ENCODE results near the gene IPO9. TPM values are rescaled to one million over a fixed set of nuclear protein-coding genes. Genes with fewer than 3 reads are reported as not detected.

The IPO9 gene
- total RNA-seq, 4 donors from 2014 or later, result 10.1 to 17.2 (median 12.3) TPM

DNA sequence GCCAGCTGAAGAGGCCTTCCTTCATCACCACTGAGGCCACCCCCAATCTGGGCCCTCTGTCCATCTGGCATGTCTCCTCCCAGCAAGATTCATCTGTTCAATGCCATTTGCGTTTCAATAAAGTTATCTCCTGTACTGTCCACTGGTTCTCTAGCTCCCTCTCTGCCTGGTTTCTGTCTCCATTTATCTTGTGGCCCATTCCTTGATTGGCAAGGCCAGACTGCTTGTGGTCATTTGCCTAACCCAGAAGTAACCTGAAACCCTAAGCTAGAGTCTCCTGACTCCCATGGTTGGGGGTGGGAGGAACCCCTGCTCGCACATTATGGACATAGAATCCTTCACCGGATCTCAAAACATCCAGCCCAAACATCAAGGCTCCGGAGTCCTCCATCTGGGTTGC lies 2.1 kb upstream of the IPO9 start:
- no peak overlapping the region for H3K27ac ChIP-seq
- no peak for DNase-seq
- H3K36me3 ChIP-seq, result peaks cover 0 to 13% (median 0%) of the 10 kb centered on the region in 3 donors
- WGBS, 2 donors, result 72 to 84% methylated on average over 3 to 4 of the region's 4 CpGs
- H3K27me3 ChIP-seq, result no peaks in the 10 kb centered on the region
- H3K4me1 ChIP-seq, result peaks cover 8 to 36% (median 14%) of the 10 kb centered on the region in 3 donors
- no peaks in the 10 kb centered on the region for H3K9me3 ChIP-seq
- no peak overlapping the region for H3K4me3 ChIP-seq
- no peak for TF ChIP-seq POLR2A (IDR thresholded peaks at IDR 0.05)
- TF ChIP-seq, protein P1, sequence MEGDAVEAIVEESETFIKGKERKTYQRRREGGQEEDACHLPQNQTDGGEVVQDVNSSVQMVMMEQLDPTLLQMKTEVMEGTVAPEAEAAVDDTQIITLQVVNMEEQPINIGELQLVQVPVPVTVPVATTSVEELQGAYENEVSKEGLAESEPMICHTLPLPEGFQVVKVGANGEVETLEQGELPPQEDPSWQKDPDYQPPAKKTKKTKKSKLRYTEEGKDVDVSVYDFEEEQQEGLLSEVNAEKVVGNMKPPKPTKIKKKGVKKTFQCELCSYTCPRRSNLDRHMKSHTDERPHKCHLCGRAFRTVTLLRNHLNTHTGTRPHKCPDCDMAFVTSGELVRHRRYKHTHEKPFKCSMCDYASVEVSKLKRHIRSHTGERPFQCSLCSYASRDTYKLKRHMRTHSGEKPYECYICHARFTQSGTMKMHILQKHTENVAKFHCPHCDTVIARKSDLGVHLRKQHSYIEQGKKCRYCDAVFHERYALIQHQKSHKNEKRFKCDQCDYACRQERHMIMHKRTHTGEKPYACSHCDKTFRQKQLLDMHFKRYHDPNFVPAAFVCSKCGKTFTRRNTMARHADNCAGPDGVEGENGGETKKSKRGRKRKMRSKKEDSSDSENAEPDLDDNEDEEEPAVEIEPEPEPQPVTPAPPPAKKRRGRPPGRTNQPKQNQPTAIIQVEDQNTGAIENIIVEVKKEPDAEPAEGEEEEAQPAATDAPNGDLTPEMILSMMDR (IDR thresholded peaks at IDR 0.05), result no peak
- intact Hi-C loops (cut with DNase I), result no loop called here

DNA sequence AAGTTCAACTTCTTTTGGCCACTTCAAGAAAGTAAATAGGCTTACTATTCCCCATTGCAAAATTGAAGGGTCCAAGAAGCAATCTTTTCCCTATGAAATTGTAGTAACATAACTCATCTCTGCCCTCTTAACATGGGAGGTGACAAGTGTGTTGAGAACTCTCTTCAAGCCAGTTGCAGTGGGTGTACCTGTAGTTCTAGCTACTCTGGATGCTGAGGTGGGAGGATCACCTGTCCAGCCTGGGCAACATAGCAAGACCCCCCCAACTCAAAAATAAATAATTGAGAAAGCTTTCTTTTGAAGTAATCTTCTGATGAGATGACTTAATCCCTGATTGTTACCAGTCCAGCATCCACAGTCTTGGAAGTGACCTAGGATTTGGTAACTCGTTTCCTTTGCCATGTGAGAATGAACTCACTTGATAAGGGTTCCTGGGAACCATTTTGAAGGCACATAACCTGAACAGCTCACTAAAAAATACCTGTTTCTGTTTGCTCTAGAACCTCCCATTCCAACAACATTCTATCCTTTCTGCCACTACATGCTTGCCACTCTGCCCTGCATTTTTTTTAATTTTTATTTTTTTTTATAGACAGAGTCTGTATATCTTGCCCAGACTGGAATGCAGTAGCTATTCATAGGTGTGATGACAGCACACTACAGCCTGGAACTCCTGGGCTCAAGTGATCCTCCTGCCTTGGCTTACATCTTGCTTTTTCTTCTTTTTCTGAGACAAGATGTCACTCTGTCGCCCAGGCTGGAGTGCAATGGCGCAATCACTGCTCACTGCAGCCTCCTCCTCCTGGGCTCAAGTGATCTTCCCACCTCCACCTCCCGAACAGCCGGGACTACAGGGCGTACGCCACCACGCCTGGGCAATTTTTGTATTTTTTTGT lies 1.4 kb upstream of the IPO9 start:
- H3K27me3 ChIP-seq, result no peaks in the 10 kb centered on the region
- intact Hi-C loops (cut with DNase I), result no loop called here
- H3K36me3 ChIP-seq, result peaks cover 0 to 6% (median 0%) of the 10 kb centered on the region in 3 donors
- H3K4me3 ChIP-seq, result no peak overlapping the region
- H3K27ac ChIP-seq, result no peak overlapping the region
- peaks cover 8 to 43% (median 14%) of the 10 kb centered on the region in 3 donors for H3K4me1 ChIP-seq
- 84% methylated on average over 8 of the region's 8 CpGs for WGBS, 2 donors
- TF ChIP-seq, protein P1 (IDR thresholded peaks at IDR 0.05), result no peak
- no peak for TF ChIP-seq POLR2A (IDR thresholded peaks at IDR 0.05)
- DNase-seq, result no peak
- H3K9me3 ChIP-seq, result no peaks in the 10 kb centered on the region

DNA sequence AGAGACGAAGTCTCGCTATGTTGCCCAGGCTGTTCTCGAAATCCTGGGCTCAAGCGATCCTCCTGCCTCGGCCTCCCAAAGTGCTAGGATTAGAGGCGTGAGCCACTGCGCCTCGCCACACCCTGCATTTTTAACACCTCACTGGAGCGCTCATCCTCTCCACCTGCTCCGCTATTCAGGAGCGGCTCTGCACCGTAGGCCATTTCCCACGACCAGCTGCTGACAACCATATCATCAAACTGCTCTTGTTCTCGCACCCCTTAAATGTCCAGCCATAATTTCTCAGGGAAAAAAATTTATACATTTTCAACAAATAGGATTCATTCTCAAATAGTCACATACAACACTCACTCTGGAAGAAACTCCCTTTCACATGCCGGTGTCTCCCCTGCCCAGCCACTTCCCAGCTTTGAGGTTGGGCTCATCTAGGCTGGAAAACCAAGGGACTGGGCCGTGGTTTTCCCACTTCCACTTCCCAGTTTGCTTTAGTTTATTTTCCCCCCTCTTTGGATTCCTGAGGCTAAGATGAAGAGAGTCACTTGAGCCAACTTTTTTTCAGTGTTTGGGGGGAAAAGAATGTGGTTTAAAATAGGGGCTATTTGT lies 639 bp upstream of the IPO9 start:
- WGBS, 2 donors, result 84 to 89% methylated on average over 15 to 16 of the region's 16 CpGs
- Histone ChIP-seq H3K36me3 (peaks cover 0 to 4% (median 0%) of the 10 kb centered on the region in 3 donors), H3K4me3 (peak overlapping the region in 1 of 4 donors; percentile 95), H3K27ac (peak overlapping the region in 1 of 4 donors; percentile 5), H3K27me3 (no peaks in the 10 kb centered on the region), H3K9me3 (no peaks in the 10 kb centered on the region), H3K4me1 (peaks cover 8 to 50% (median 14%) of the 10 kb centered on the region in 3 donors)
- TF ChIP-seq, protein P1 (IDR thresholded peaks at IDR 0.05), result no peak
- TF ChIP-seq POLR2A (IDR thresholded peaks at IDR 0.05), result no peak
- intact Hi-C loops (cut with DNase I), result no loop called here
- DNase-seq, result no peak

DNA sequence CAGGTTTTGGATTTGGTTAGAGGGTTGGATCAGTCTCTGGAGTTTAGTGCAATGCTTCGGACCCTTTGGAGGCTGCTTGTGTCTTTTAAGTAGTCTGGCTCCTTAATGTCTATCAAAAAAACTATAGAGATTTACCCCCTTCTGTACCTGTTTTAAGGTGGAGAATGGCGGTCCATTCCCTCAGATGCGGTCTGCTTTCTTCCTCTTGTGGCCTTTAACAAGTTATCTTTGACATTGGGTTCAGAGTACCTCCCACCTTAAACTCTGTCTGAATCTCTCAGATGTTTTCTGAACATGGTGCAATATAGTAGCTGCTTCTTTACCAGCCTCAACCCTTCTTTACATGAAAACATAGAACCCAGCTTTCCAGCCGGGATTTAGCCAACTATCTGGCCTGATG lies 2.4 kb downstream of the IPO9 start:
- Histone ChIP-seq H3K4me1 (peaks cover 8 to 65% (median 14%) of the 10 kb centered on the region in 3 donors), H3K4me3 (no peak overlapping the region)
- 79 to 82% methylated on average over 4 of the region's 4 CpGs for WGBS, 2 donors

More for the DNA sequence above, 2.4 kb downstream of the IPO9 start:
- Histone ChIP-seq H3K27ac (no peak overlapping the region), H3K27me3 (no peaks in the 10 kb centered on the region), H3K36me3 (peaks cover 0 to 8% (median 0%) of the 10 kb centered on the region in 3 donors), H3K9me3 (no peaks in the 10 kb centered on the region)
- intact Hi-C loops (cut with DNase I), result no loop called here
- no peak for DNase-seq
- TF ChIP-seq POLR2A (IDR thresholded peaks at IDR 0.05), result no peak
- TF ChIP-seq, protein P1 (IDR thresholded peaks at IDR 0.05), result no peak

Measured in esophagus squamous epithelium (tissue), 5 donors.